ENCODE data around the gene OVOL2.

- no peak for TF ChIP-seq GATA2 (IDR thresholded peaks at IDR 0.05; ENCODE audit: low read depth, low read length)
- no peak for TF ChIP-seq GATA3 (IDR thresholded peaks at IDR 0.05; ENCODE audit: low read depth, low read length)
Measured at GRCh38 chr20:17990278-17990972, 67.3 kb downstream of the OVOL2 start.
